Measurements from ENCODE around the gene CLEC20A. TPM values are rescaled to one million over a fixed set of nuclear protein-coding genes. Genes with fewer than 3 reads are reported as not detected.

Gene CLEC20A
- total RNA-seq, 4 donors from 2014 or later = not detected

GRCh38 chr1:178541829-178542553 lies 45.2 kb upstream of the CLEC20A start:
- peak overlapping the region; percentile 62 to 75 for H3K4me3 ChIP-seq
- peaks cover 0 to 4% of the 10 kb centered on the region in 2 donors for H3K4me1 ChIP-seq
- DNase-seq = peak; percentile 40 to 44
- TF ChIP-seq POLR2A (IDR thresholded peaks at IDR 0.05) (no peak), CTCF (IDR thresholded peaks at IDR 0.05) (no peak)
- intact Hi-C loops (cut with DNase I; ENCODE audit: low total_unique reads) = no loop called here
- peak overlapping the region; percentile 82 to 84 for H3K27ac ChIP-seq
- H3K9me3 ChIP-seq = no peaks in the 10 kb centered on the region
- H3K36me3 ChIP-seq = no peaks in the 10 kb centered on the region
- no peaks in the 10 kb centered on the region for H3K27me3 ChIP-seq

GRCh38 chr1:178541379-178541778 lies 44.6 kb upstream of the CLEC20A start:
- DNase-seq = no peak
- Histone ChIP-seq H3K36me3 (no peaks in the 10 kb centered on the region), H3K9me3 (no peaks in the 10 kb centered on the region), H3K27ac (no peak overlapping the region), H3K4me1 (peaks cover 0 to 4% of the 10 kb centered on the region in 2 donors), H3K27me3 (no peaks in the 10 kb centered on the region), H3K4me3 (no peak overlapping the region)
- TF ChIP-seq CTCF (IDR thresholded peaks at IDR 0.05) = no peak
- no peak for TF ChIP-seq POLR2A (IDR thresholded peaks at IDR 0.05)
- intact Hi-C loops (cut with DNase I; ENCODE audit: low total_unique reads) = no loop called here

- intact Hi-C loops (cut with DNase I; ENCODE audit: low total_unique reads) = no loop called here
- Histone ChIP-seq H3K36me3 (no peaks in the 10 kb centered on the region), H3K27me3 (no peaks in the 10 kb centered on the region), H3K4me3 (no peak overlapping the region), H3K27ac (no peak overlapping the region), H3K4me1 (peaks cover 0 to 4% of the 10 kb centered on the region in 2 donors), H3K9me3 (no peaks in the 10 kb centered on the region)
- no peak for DNase-seq
- no peak for TF ChIP-seq POLR2A (IDR thresholded peaks at IDR 0.05)
- TF ChIP-seq CTCF (IDR thresholded peaks at IDR 0.05) = no peak
These were observed 43.9 kb upstream of the CLEC20A start for GRCh38 chr1:178540646-178541045.

GRCh38 chr1:178540204-178540603 lies 43.4 kb upstream of the CLEC20A start:
- DNase-seq = no peak
- TF ChIP-seq CTCF (IDR thresholded peaks at IDR 0.05) = no peak
- no peak for TF ChIP-seq POLR2A (IDR thresholded peaks at IDR 0.05)
- intact Hi-C loops (cut with DNase I; ENCODE audit: low total_unique reads) = no loop called here
- Histone ChIP-seq H3K36me3 (no peaks in the 10 kb centered on the region), H3K4me3 (no peak overlapping the region), H3K4me1 (peaks cover 0 to 4% of the 10 kb centered on the region in 2 donors), H3K27me3 (no peaks in the 10 kb centered on the region), H3K27ac (no peak overlapping the region), H3K9me3 (no peaks in the 10 kb centered on the region)

- Histone ChIP-seq H3K27me3 (no peaks in the 10 kb centered on the region), H3K36me3 (no peaks in the 10 kb centered on the region), H3K27ac (no peak overlapping the region), H3K4me3 (no peak overlapping the region), H3K4me1 (peaks cover 0 to 4% of the 10 kb centered on the region in 2 donors), H3K9me3 (no peaks in the 10 kb centered on the region)
- DNase-seq = no peak
- intact Hi-C loops (cut with DNase I; ENCODE audit: low total_unique reads) = no loop called here
- TF ChIP-seq POLR2A (IDR thresholded peaks at IDR 0.05) (no peak), CTCF (IDR thresholded peaks at IDR 0.05) (no peak)
These were observed 42.5 kb upstream of the CLEC20A start for GRCh38 chr1:178539291-178539690.

Measured in uterus (tissue), 4 donors.